ENCODE data around the gene SUN1.

DNA sequence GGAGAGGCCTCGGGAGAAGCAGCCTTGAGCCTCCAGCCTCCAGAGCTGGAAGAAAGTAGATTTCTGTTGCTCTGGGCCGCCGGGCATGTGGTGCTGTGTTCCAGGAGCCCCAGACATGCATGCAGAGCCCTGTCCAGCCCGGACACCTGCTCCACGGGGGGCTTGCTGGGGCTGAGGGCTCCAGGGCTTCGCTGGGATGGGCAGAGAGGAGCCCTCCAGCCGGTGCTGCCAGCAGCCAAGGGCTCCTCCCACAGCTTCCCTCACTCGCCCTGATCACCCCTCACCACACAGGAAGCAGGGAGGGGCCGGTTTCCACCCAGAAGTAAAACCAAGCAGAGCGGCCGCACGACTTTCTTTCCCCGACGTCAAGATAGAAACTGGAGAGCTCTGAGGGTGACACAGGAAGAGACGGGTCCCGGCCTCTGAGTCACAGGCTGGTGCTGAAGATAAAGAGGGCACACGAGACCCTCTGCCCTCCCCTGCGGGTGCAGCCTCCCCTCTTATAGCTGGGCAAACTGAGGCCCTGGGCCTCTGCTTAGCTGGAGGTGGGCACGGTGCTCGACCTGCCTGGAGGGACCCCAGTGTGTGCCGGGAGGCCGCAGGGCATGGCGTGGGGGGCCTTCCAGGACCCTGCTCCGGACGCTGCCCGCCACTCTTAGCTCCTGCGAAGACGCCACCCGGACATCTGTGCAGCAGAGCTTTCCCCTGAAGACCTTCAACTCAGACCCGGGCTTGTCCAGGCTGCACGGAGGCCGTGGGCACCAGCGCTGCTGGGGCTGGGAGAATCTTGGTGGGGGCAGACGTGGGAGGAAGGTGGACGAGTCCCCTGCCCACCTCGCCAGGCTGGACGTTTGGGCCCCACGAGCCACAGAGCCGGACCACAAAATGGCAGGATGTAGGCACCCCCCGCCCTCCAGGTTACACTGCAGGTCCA is 91.1 kb downstream of the SUN1 start:
- TF ChIP-seq, protein P1, sequence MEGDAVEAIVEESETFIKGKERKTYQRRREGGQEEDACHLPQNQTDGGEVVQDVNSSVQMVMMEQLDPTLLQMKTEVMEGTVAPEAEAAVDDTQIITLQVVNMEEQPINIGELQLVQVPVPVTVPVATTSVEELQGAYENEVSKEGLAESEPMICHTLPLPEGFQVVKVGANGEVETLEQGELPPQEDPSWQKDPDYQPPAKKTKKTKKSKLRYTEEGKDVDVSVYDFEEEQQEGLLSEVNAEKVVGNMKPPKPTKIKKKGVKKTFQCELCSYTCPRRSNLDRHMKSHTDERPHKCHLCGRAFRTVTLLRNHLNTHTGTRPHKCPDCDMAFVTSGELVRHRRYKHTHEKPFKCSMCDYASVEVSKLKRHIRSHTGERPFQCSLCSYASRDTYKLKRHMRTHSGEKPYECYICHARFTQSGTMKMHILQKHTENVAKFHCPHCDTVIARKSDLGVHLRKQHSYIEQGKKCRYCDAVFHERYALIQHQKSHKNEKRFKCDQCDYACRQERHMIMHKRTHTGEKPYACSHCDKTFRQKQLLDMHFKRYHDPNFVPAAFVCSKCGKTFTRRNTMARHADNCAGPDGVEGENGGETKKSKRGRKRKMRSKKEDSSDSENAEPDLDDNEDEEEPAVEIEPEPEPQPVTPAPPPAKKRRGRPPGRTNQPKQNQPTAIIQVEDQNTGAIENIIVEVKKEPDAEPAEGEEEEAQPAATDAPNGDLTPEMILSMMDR (IDR thresholded peaks at IDR 0.05; ENCODE audit: control extremely low read depth in 1 of 3, insufficient read depth in 1 of 3, low read depth in 1 of 3, low read length in 3 of 3): no peak
- TF ChIP-seq, protein P2, sequence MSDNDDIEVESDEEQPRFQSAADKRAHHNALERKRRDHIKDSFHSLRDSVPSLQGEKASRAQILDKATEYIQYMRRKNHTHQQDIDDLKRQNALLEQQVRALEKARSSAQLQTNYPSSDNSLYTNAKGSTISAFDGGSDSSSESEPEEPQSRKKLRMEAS (IDR thresholded peaks at IDR 0.05): no peak
- no peak for TF ChIP-seq JUND (IDR thresholded peaks at IDR 0.05; ENCODE audit: low read length)
- no peak for TF ChIP-seq BRCA1 (IDR thresholded peaks at IDR 0.05; ENCODE audit: low read depth, low read length)
- no peak for TF ChIP-seq EGR1 (IDR thresholded peaks at IDR 0.05; ENCODE audit: borderline replicate concordance, low read depth, low read length)
- TF ChIP-seq POLR2A (IDR thresholded peaks at IDR 0.05; ENCODE audit: control extremely low read depth in 1 of 2, low read depth in 2 of 2, low read length in 2 of 2): no peak
- TF ChIP-seq YY1 (IDR thresholded peaks at IDR 0.05; ENCODE audit: low read depth, low read length): no peak
- TF ChIP-seq KDM1A (IDR thresholded peaks at IDR 0.05; ENCODE audit: borderline replicate concordance, low read length): no peak
